Activated effector memory CD4-positive, alpha-beta T cell treated with anti-CD3 and anti-CD28 coated beads, Interleukin-2, amount 50 U/mL, for 16 hours (primary cell): Measurements from ENCODE around the gene PLET1.
A peak's percentile ranks its signal among the peaks of the same experiment; 100 is the strongest.

Source experiments
- DNase-seq: peaks from one replicate; pipeline ENCODE4 v3.0.0-alpha.2; 2020

Gene PLET1

GRCh38 chr11:112237451-112237850 is 23.2 kb downstream of the PLET1 start:
- no peak for DNase-seq

GRCh38 chr11:112235750-112236390 is 24.8 kb downstream of the PLET1 start:
- no peak for DNase-seq

- DNase-seq = no peak
These were observed 28.7 kb downstream of the PLET1 start for GRCh38 chr11:112231952-112232351.

GRCh38 chr11:112229746-112230433 is 30.8 kb downstream of the PLET1 start:
- DNase-seq = no peak

GRCh38 chr11:112229159-112229558 is 31.5 kb downstream of the PLET1 start:
- DNase-seq = no peak

- no peak for DNase-seq
These were observed 32.0 kb downstream of the PLET1 start for GRCh38 chr11:112228706-112229105.

- no peak for DNase-seq
These were observed 33.2 kb downstream of the PLET1 start for GRCh38 chr11:112227471-112227870.

- no peak for DNase-seq
These were observed 33.7 kb downstream of the PLET1 start for GRCh38 chr11:112226831-112227401.

GRCh38 chr11:112226062-112226830 is 34.4 kb downstream of the PLET1 start, which contains the start of gene PTS:
Gene PTS, plus strand, starts transcription at chr11:112226428. Its CDS starts 16 bp downstream, at chr11:112226444.
- DNase-seq = peak; percentile 94

GRCh38 chr11:112225753-112226061 is 35.0 kb downstream of the PLET1 start:
- no peak for DNase-seq

GRCh38 chr11:112223754-112224532 is 36.7 kb downstream of the PLET1 start:
- no peak for DNase-seq

- DNase-seq = no peak
These were observed 37.5 kb downstream of the PLET1 start for GRCh38 chr11:112223121-112223520.

GRCh38 chr11:112222303-112222702 is 38.4 kb downstream of the PLET1 start:
- DNase-seq = no peak

- DNase-seq = no peak
These were observed 39.3 kb downstream of the PLET1 start for GRCh38 chr11:112221274-112221835.

- DNase-seq = no peak
These were observed 41.0 kb downstream of the PLET1 start for GRCh38 chr11:112219476-112220232.

GRCh38 chr11:112216561-112217105 is 44.0 kb downstream of the PLET1 start:
- DNase-seq = no peak

- no peak for DNase-seq
These were observed 45.0 kb downstream of the PLET1 start for GRCh38 chr11:112215621-112216020.

- no peak for DNase-seq
These were observed 46.9 kb downstream of the PLET1 start for GRCh38 chr11:112213753-112214152.

GRCh38 chr11:112212710-112213109 is 48.0 kb downstream of the PLET1 start:
- no peak for DNase-seq

GRCh38 chr11:112212290-112212689 is 48.4 kb downstream of the PLET1 start:
- DNase-seq = no peak

GRCh38 chr11:112211536-112211935 is 49.1 kb downstream of the PLET1 start:
- DNase-seq = no peak
